Mesothelial cell of epicardium (in vitro differentiated cells): ENCODE data around the gene ABHD8. TPM values are rescaled to one million over a fixed set of nuclear protein-coding genes. Genes with fewer than 3 reads are reported as not detected.
A peak's percentile ranks its signal among the peaks of the same experiment; 100 is the strongest.

Experiments
- DNase-seq, 2 experiments: peaks; one replicate each; pipeline ENCODE4 v3.0.0; 2021; ENCODE audit warnings: low spot score in 2 of 2; ENCODE audit not compliant: unreplicated experiment in 2 of 2
- H3K27ac Mint-ChIP-seq: 2 replicates; pipeline ENCODE4 v1.8.0; 2021; ENCODE audit warnings: mixed read lengths
- H3K27me3 Mint-ChIP-seq: 2 replicates; pipeline ENCODE4 v1.8.0; 2021; ENCODE audit warnings: low read depth, mixed read lengths
- H3K36me3 Mint-ChIP-seq: 2 replicates; pipeline ENCODE4 v1.8.0; 2021; ENCODE audit warnings: mixed read lengths
- H3K4me1 Mint-ChIP-seq: 2 replicates; pipeline ENCODE4 v1.8.0; 2021; ENCODE audit warnings: mixed read lengths
- H3K4me3 Mint-ChIP-seq: 2 replicates; pipeline ENCODE4 v1.8.0; 2021; ENCODE audit warnings: mild to moderate bottlenecking, moderate library complexity, mixed read lengths
- H3K9me3 Mint-ChIP-seq: 2 replicates; pipeline ENCODE4 v1.8.0; 2021; ENCODE audit warnings: mixed read lengths
- total RNA-seq: library from RNA; stranded (reverse); gene quantifications from 3 replicates; pipeline ENCODE4 v1.2.1, GENCODE V29; 2021
- TF ChIP-seq, protein P1 (sequence below): fragments of 200-600 bp; sonication (generic); IDR thresholded peaks from one replicate; pipeline ENCODE4 v1.5.0; 2021; ENCODE audit warnings: antibody characterized with exemption; ENCODE audit not compliant: unreplicated experiment

ABHD8 gene, protein sequence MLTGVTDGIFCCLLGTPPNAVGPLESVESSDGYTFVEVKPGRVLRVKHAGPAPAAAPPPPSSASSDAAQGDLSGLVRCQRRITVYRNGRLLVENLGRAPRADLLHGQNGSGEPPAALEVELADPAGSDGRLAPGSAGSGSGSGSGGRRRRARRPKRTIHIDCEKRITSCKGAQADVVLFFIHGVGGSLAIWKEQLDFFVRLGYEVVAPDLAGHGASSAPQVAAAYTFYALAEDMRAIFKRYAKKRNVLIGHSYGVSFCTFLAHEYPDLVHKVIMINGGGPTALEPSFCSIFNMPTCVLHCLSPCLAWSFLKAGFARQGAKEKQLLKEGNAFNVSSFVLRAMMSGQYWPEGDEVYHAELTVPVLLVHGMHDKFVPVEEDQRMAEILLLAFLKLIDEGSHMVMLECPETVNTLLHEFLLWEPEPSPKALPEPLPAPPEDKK
- 25.4 to 26.4 TPM (median 26.1 TPM) in 3 replicates for total RNA-seq

DNA sequence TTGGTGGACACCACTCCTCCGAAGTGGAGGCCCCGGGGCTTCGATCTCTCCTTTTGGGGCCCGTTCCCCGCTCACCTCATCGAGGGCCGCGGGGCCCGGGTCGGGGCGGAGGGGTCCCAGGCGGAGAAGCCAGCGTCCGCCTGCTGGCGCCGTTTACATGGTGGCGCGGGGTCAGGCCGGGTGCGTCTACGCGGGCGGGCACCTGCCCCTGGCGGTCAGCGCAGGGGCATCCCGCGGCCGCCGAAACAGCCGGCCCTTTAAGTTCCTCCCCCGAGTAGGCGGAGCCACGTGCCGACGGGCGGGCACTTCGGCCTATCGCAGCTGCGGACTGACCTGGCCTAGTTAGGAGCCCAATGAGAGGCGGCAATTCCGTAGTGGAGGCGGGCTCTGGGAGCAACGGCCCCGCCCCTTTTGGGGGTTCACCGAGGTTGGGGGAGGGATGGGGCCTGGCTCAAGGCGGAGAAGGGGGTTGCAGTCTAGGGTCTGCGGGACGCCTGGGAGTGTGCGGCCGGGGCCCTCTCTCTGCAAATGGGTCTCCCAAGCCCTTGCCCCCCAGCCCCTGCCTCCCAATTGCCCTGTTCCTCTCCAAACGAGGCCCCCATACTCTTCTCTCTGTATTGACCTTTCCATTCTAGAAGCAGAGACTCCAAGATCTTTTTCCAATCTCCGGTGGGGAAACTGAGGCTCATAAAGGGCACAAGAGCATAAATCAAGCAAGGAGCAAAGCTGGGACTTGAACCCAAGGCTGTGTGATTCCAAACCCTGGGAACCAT lies at the start of gene ABHD8:
Gene ABHD8, minus strand, starts transcription at position 259 of the 773 bp plus-strand sequence. CDS start 1,809 bp downstream, outside the sequence.
- Mint-ChIP-seq H3K4me1 (peaks cover 30% of the 10 kb centered on the region), H3K36me3 (peaks cover 1% of the 10 kb centered on the region), H3K27me3 (no peaks in the 10 kb centered on the region), H3K9me3 (no peaks in the 10 kb centered on the region), H3K4me3 (peak within 1 kb of the TSS; percentile 75), H3K27ac (peak within 1 kb of the TSS; percentile 66)
- DNase-seq: peak; percentile 89 to 97
- TF ChIP-seq, protein P1, sequence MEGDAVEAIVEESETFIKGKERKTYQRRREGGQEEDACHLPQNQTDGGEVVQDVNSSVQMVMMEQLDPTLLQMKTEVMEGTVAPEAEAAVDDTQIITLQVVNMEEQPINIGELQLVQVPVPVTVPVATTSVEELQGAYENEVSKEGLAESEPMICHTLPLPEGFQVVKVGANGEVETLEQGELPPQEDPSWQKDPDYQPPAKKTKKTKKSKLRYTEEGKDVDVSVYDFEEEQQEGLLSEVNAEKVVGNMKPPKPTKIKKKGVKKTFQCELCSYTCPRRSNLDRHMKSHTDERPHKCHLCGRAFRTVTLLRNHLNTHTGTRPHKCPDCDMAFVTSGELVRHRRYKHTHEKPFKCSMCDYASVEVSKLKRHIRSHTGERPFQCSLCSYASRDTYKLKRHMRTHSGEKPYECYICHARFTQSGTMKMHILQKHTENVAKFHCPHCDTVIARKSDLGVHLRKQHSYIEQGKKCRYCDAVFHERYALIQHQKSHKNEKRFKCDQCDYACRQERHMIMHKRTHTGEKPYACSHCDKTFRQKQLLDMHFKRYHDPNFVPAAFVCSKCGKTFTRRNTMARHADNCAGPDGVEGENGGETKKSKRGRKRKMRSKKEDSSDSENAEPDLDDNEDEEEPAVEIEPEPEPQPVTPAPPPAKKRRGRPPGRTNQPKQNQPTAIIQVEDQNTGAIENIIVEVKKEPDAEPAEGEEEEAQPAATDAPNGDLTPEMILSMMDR: peak; percentile 56

DNA sequence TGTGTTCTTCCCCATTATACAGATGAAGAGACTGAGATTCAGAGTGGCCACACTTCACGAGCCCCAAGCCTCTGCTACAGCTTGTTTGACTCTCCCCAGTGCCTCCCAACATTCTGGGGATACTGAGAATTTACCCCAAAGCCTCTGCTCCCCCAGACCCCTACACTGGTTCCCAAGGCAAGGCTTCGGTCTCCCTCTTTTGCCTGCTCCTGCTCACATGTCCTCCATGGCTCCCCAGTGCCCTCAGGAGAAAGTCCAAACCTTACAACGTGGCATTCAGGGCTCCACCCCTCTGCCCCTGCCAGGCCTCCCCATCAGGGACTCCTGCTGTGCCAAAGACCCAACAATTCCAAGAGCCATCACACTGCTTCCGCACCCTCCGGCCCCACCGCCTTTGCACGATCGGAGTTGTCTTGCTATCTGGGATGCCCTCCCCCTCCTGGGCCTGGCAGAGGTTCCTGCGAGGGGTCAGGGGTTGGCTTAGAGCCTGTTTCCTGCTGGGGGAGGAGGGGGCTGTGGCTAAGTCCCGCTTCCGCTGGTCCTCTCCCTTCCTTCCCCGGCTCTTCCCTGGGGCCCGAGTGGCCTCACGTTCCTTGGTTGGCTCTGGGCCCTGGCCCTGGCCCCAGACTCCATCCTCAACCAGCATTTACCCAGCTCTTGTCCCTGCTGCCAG lies 49.5 kb upstream of the ABHD8 start:
- DNase-seq: no peak
- no peak overlapping the region for H3K27ac Mint-ChIP-seq

DNA sequence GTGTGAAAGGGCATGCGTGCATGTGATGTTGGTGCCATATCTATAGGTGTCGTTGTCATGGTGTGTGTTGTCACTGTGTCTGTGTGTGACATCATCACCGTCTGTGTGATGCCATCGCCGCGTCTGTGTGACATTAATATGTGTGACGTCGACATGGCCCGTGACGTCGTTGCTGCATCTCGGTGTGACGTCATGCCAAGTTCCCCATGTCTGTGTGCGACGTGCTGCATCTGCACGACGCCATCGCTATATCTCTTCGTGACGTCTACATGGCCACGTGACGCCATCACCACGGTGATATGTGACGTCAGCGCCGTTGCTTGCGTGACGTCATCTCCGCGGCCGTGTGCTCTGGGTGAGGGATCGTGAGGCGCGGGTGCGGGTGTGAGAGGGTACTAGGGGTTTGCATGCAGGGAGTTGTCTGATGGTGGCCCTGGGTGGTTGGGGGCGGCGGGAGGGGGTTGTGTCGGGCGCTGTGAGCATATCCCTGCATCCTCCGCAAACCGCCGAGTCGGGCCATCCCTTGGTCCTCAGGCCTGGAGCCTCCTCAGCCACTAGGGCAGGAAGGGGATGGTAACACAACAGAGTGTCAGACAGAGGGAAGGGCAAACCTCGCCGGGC lies 48.7 kb upstream of the ABHD8 start:
- peaks cover 8% of the 10 kb centered on the region for H3K27me3 Mint-ChIP-seq
- DNase-seq: no peak
- no peaks in the 10 kb centered on the region for H3K9me3 Mint-ChIP-seq
- H3K27ac Mint-ChIP-seq: no peak overlapping the region
- peaks cover 4% of the 10 kb centered on the region for H3K4me1 Mint-ChIP-seq
- no peak overlapping the region for H3K4me3 Mint-ChIP-seq
- TF ChIP-seq, protein P1: no peak
- H3K36me3 Mint-ChIP-seq: no peaks in the 10 kb centered on the region

More for the DNA sequence above, 49.5 kb upstream of the ABHD8 start:
- H3K4me1 Mint-ChIP-seq: peaks cover 4% of the 10 kb centered on the region
- H3K4me3 Mint-ChIP-seq: no peak overlapping the region
- TF ChIP-seq, protein P1: no peak
- no peaks in the 10 kb centered on the region for H3K9me3 Mint-ChIP-seq
- H3K36me3 Mint-ChIP-seq: no peaks in the 10 kb centered on the region
- H3K27me3 Mint-ChIP-seq: peaks cover 6% of the 10 kb centered on the region

DNA sequence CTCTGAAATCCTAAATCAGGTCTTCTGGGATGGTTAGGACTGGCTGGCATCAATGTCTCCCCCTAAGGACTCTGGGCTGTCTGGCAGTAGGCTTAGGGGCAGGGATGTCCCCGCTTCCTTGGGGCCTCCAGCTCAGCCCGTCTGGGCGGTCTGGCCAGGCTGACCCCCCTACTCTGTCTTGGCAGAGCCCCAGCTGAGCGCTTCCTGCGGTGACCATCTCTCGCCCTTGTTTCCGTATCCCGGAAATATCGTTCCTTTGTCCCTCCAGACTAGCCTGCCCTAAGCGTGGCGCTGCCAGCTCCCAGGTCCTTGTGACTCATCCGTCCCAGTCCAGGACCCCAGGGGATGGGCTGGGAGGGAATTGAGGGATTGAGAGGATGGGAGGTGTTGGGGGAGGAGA lies 45.5 kb upstream of the ABHD8 start:
- H3K27me3 Mint-ChIP-seq: peaks cover 8% of the 10 kb centered on the region
- H3K4me3 Mint-ChIP-seq: peak overlapping the region; percentile 57
- H3K36me3 Mint-ChIP-seq: no peaks in the 10 kb centered on the region
- TF ChIP-seq, protein P1: no peak
- peaks cover 4% of the 10 kb centered on the region for H3K4me1 Mint-ChIP-seq
- peak in 1 of 2 experiments; percentile 49 for DNase-seq
- no peaks in the 10 kb centered on the region for H3K9me3 Mint-ChIP-seq
- H3K27ac Mint-ChIP-seq: peak overlapping the region; percentile 92

DNA sequence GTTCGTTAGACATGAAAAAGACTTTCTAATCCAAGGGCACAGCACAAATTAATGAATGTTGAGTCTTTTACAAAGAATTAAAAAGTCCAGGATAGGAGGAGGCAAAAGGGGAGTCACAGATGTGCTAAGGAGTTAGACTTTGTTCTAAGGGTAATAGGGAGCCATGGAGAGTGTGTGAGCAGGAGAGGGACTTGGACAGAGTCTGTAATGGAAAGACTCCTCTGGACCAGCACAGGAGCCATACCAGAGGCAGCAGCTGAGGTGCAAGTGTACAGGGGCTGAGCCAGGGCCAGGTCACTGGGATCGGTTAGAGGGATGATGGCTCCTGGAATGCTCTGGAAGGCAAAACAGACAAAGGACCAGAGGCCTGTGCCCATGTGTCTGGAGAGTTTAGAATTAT lies 44.7 kb upstream of the ABHD8 start:
- TF ChIP-seq, protein P1: no peak
- Mint-ChIP-seq H3K27ac (no peak overlapping the region), H3K27me3 (peaks cover 8% of the 10 kb centered on the region), H3K36me3 (no peaks in the 10 kb centered on the region), H3K4me1 (peaks cover 4% of the 10 kb centered on the region), H3K9me3 (no peaks in the 10 kb centered on the region), H3K4me3 (no peak overlapping the region)
- DNase-seq: no peak
